ENCODE results near the gene PTPN11. TPM values are rescaled to one million over a fixed set of nuclear protein-coding genes. Genes with fewer than 3 reads are reported as not detected.

PTPN11 gene
- total RNA-seq, 1 donor = 98.8 TPM

GRCh38 chr12:112418273-112418607, 507 bp upstream of the PTPN11 start:
- H3K36me3 ChIP-seq (ENCODE audit: insufficient read depth, low read length) = peaks cover 6% of the 10 kb centered on the region
- peak overlapping the region; percentile 98 for H3K27ac ChIP-seq (ENCODE audit: low read depth, low read length)
- H3K9me3 ChIP-seq (ENCODE audit: low read depth, low read length) = no peaks in the 10 kb centered on the region
- TF ChIP-seq CTCF (IDR thresholded peaks at IDR 0.05; ENCODE audit: extremely low read depth, low read depth, low read length) = no peak
- peak overlapping the region; percentile 88 for H3K4me2 ChIP-seq (ENCODE audit: insufficient read depth, low read length)
- peaks cover 26% of the 10 kb centered on the region for H3K4me1 ChIP-seq (ENCODE audit: insufficient read depth, low read length)
- peaks cover 32% of the 10 kb centered on the region for H4K20me1 ChIP-seq (ENCODE audit: insufficient read depth, low read length)
- H2AFZ ChIP-seq (ENCODE audit: low read length) = peak overlapping the region; percentile 90
- DNase-seq (ENCODE audit: insufficient read length, low spot score, missing footprints) = no peak
- H3K79me2 ChIP-seq (ENCODE audit: insufficient read depth, low read length) = peaks cover 45% of the 10 kb centered on the region
- H3K4me3 ChIP-seq (ENCODE audit: insufficient read depth, low read length) = peak overlapping the region; percentile 95
- H3K27me3 ChIP-seq (ENCODE audit: insufficient read depth, low read length) = no peaks in the 10 kb centered on the region

- H4K20me1 ChIP-seq (ENCODE audit: insufficient read depth, low read length) = peaks cover 42% of the 10 kb centered on the region
- H3K27me3 ChIP-seq (ENCODE audit: insufficient read depth, low read length) = no peaks in the 10 kb centered on the region
- peak overlapping the region; percentile 88 for H3K4me2 ChIP-seq (ENCODE audit: insufficient read depth, low read length)
- no peak for TF ChIP-seq CTCF (IDR thresholded peaks at IDR 0.05; ENCODE audit: extremely low read depth, low read depth, low read length)
- DNase-seq (ENCODE audit: insufficient read length, low spot score, missing footprints) = peak; percentile 92
- H3K27ac ChIP-seq (ENCODE audit: low read depth, low read length) = peak overlapping the region; percentile 98
- H3K4me3 ChIP-seq (ENCODE audit: insufficient read depth, low read length) = peak overlapping the region; percentile 95
- H3K4me1 ChIP-seq (ENCODE audit: insufficient read depth, low read length) = peaks cover 26% of the 10 kb centered on the region
- peaks cover 6% of the 10 kb centered on the region for H3K36me3 ChIP-seq (ENCODE audit: insufficient read depth, low read length)
- H2AFZ ChIP-seq (ENCODE audit: low read length) = peak overlapping the region; percentile 69
- H3K79me2 ChIP-seq (ENCODE audit: insufficient read depth, low read length) = peaks cover 57% of the 10 kb centered on the region
- no peaks in the 10 kb centered on the region for H3K9me3 ChIP-seq (ENCODE audit: low read depth, low read length)
Measured at GRCh38 chr12:112419297-112420133, 768 bp downstream of the PTPN11 start.

DNA sequence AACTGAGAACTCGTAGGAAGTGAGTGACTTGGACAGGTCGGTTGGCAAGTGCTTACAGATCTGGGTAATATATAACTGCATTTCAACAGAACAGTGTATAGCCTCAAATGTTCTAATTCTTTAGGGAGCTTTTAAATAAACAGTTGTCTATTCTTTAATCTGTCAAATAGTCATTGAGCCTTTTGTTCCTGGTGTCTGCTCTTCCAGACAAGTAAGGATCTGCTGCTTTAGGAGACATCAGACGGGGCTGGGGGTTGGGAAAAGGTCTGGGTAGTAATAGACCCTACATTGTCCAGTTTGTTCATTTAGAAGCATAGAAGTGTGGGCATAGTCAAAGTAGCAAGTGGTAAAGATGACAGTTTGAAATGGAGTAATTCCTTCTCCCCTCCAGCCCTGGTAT, 2.0 kb downstream of the PTPN11 start:
- no peak for TF ChIP-seq CTCF (IDR thresholded peaks at IDR 0.05; ENCODE audit: extremely low read depth, low read depth, low read length)
- Histone ChIP-seq H3K4me3 (ENCODE audit: insufficient read depth, low read length) (no peak overlapping the region), H3K36me3 (ENCODE audit: insufficient read depth, low read length) (peaks cover 6% of the 10 kb centered on the region), H3K79me2 (ENCODE audit: insufficient read depth, low read length) (peaks cover 70% of the 10 kb centered on the region), H3K9me3 (ENCODE audit: low read depth, low read length) (no peaks in the 10 kb centered on the region), H3K27ac (ENCODE audit: low read depth, low read length) (no peak overlapping the region), H4K20me1 (ENCODE audit: insufficient read depth, low read length) (peaks cover 48% of the 10 kb centered on the region), H3K4me2 (ENCODE audit: insufficient read depth, low read length) (peak overlapping the region; percentile 26), H2AFZ (ENCODE audit: low read length) (no peak overlapping the region), H3K4me1 (ENCODE audit: insufficient read depth, low read length) (peaks cover 26% of the 10 kb centered on the region), H3K27me3 (ENCODE audit: insufficient read depth, low read length) (no peaks in the 10 kb centered on the region)
- DNase-seq (ENCODE audit: insufficient read length, low spot score, missing footprints) = peak; percentile 2

DNA sequence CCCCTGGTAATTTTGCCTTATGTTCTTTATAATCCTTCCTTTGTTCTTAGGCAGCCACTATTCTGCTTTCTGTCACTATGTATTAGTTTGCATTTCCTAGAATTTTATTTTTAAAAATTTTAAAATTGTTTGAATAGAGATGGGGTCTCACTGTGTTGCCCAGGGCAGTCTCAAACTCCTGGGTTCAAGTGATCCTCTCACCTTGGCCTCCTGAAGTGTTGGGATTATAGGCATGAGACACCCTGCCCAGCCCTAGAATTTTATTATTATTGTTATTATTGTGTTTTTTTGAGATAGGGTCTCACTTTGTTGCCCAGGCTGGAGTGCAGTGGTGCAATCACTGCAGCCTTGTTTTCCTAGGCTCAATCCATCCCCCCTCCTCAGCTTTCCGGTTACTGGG, 2.6 kb downstream of the PTPN11 start:
- Histone ChIP-seq H3K4me2 (ENCODE audit: insufficient read depth, low read length) (no peak overlapping the region), H3K27ac (ENCODE audit: low read depth, low read length) (no peak overlapping the region), H3K36me3 (ENCODE audit: insufficient read depth, low read length) (peaks cover 6% of the 10 kb centered on the region), H3K79me2 (ENCODE audit: insufficient read depth, low read length) (peaks cover 76% of the 10 kb centered on the region), H3K27me3 (ENCODE audit: insufficient read depth, low read length) (no peaks in the 10 kb centered on the region), H4K20me1 (ENCODE audit: insufficient read depth, low read length) (peaks cover 50% of the 10 kb centered on the region), H3K9me3 (ENCODE audit: low read depth, low read length) (no peaks in the 10 kb centered on the region), H3K4me3 (ENCODE audit: insufficient read depth, low read length) (no peak overlapping the region), H2AFZ (ENCODE audit: low read length) (no peak overlapping the region), H3K4me1 (ENCODE audit: insufficient read depth, low read length) (peaks cover 26% of the 10 kb centered on the region)
- no peak for TF ChIP-seq CTCF (IDR thresholded peaks at IDR 0.05; ENCODE audit: extremely low read depth, low read depth, low read length)
- DNase-seq (ENCODE audit: insufficient read length, low spot score, missing footprints) = no peak
